HepG2 (cell line): ENCODE results near the gene TBC1D24. TPM values are rescaled to one million over a fixed set of nuclear protein-coding genes. Genes with fewer than 3 reads are reported as not detected.

ENCODE experiments used
- ATAC-seq: fragments of 200-7000 bp; cut with Tn5 transposase; 3 replicates; pipeline ENCODE4 v1.9.1; 2020; ENCODE audit warnings: mild to moderate bottlenecking, moderate library complexity
- BruUV-seq: library from RNA; stranded (reverse); fragments of 400-500 nt; replicated peaks from 2 replicates; lab custom pipeline; 2021; lab: Mats Ljungman, UMichigan
- CTCF ChIA-PET: fragments of 300-600 bp; formaldehyde crosslinking; extraction: SDS; loops from one replicate; lab custom pipeline; 2021; ENCODE audit warnings: low total read pairs, inconsistent platforms, low intra/inter-chr PET ratio; lab: Yijun Ruan, JAX
- POLR2A ChIA-PET: fragments of 350-600 bp; sonication (Branson Sonifier 250); formaldehyde crosslinking; loops from one replicate; lab custom pipeline; 2020; ENCODE audit warnings: antibody characterized with exemption, inconsistent platforms; lab: Yijun Ruan, JAX
- DNase-seq: peaks from one replicate; pipeline ENCODE4 v3.0.0-alpha.2; 2015; ENCODE audit warnings: low spot score
- FAIRE-seq: peaks from 3 replicates; lab custom pipeline; 2011; peaks lifted over from hg19 to GRCh38; lab: Jason Lieb, UNC
- H2AFZ ChIP-seq: one replicate; pipeline ENCODE4 v1.6.1; 2011; ENCODE audit warnings: low read length, inconsistent platforms
- H3K27ac ChIP-seq: fragments of 300-600 bp; 3 replicates; pipeline ENCODE4 v1.8.0; 2011; ENCODE audit warnings: mixed run types, mild to moderate bottlenecking, mixed read lengths, low read length, inconsistent platforms; ENCODE audit not compliant: insufficient read depth; ENCODE audit errors: extremely low read length
- H3K27me3 ChIP-seq, 2 experiments: fragments of 200-600 bp in 1 of 2; 2 replicates in 1 of 2; 3 replicates in 1 of 2; pipeline versions ENCODE4 v1.6.0 to v1.8.0; 2011; ENCODE audit warnings: low read length in 2 of 2, mild to moderate bottlenecking in 2 of 2, moderate library complexity in 2 of 2, inconsistent platforms in 1 of 2; ENCODE audit not compliant: insufficient read depth in 2 of 2, control insufficient read depth in 1 of 2
- H3K36me3 ChIP-seq, 2 experiments: fragments of 200-600 bp in 1 of 2; replicated peaks in 1 of 2; 2 replicates in 1 of 2; 3 replicates in 1 of 2; pipeline versions ENCODE4 v1.5.1 to v1.8.0; 2011; ENCODE audit warnings: low read length in 2 of 2, inconsistent platforms in 1 of 2; ENCODE audit not compliant: insufficient read depth in 2 of 2, control insufficient read depth in 1 of 2
- H3K4me1 ChIP-seq: 2 replicates; pipeline ENCODE4 v1.5.1; 2012; ENCODE audit warnings: low read length, inconsistent platforms; ENCODE audit not compliant: insufficient read depth
- H3K4me2 ChIP-seq: 2 replicates; pipeline ENCODE4 v1.6.0; 2011; ENCODE audit warnings: low read depth, low read length, inconsistent platforms
- H3K4me3 ChIP-seq, 3 experiments: fragments of 200-600 bp in 1 of 3; sonication (generic), shearing (Covaris generic) in 1 of 3; replicated peaks in 1 of 3; 2 replicates each; pipeline ENCODE4 v1.5.1; 2011 to 2016; ENCODE audit warnings: low read length in 3 of 3, inconsistent platforms in 2 of 3, low read depth in 2 of 3, mild to moderate bottlenecking in 2 of 3, control low read depth in 1 of 3, mixed read lengths in 1 of 3; ENCODE audit not compliant: insufficient read depth in 1 of 3
- H3K79me2 ChIP-seq: one replicate; pipeline ENCODE4 v1.6.1; 2011; ENCODE audit warnings: low read length, inconsistent platforms; ENCODE audit not compliant: insufficient read depth
- H3K9ac ChIP-seq: 2 replicates; pipeline ENCODE4 v1.6.0; 2011; ENCODE audit warnings: mild to moderate bottlenecking, low read depth, low read length, inconsistent platforms; ENCODE audit not compliant: insufficient read depth
- H3K9me3 ChIP-seq: 2 replicates; pipeline ENCODE4 v1.5.1; 2012; ENCODE audit warnings: mild to moderate bottlenecking, low read length
- H4K20me1 ChIP-seq: 2 replicates; pipeline ENCODE4 v1.6.0; 2011; ENCODE audit warnings: inconsistent platforms, mild to moderate bottlenecking, low read length, moderate library complexity; ENCODE audit not compliant: insufficient read depth
- BCL6 ChIP-seq: IDR thresholded peaks from 2 replicates; pipeline ENCODE4 v1.6.1; 2016; ENCODE audit warnings: missing genetic modification reagents, missing compliant biosample characterization
- CAMTA2 ChIP-seq: sonication (generic); formaldehyde crosslinking; IDR thresholded peaks from 2 replicates; pipeline ENCODE4 v1.4.0; 2020; ENCODE audit warnings: mild to moderate bottlenecking, missing genetic modification reagents, borderline replicate concordance
- EP300 ChIP-seq, 3 experiments: sonication (generic) in 1 of 3; formaldehyde crosslinking in 1 of 3; IDR thresholded peaks; 2 replicates each; pipeline versions ENCODE4 v1.5.1 to v1.6.1; 2011 to 2020; ENCODE audit warnings: low read depth in 2 of 3, low read length in 2 of 3, borderline replicate concordance in 1 of 3, improper control_type of control experiment in 1 of 3, mild to moderate bottlenecking in 1 of 3, missing genetic modification reagents in 1 of 3, moderate library complexity in 1 of 3
- EZH2 ChIP-seq: conservative IDR thresholded peaks from 2 replicates; pipeline ENCODE4 v1.6.1; 2012; ENCODE audit warnings: mild to moderate bottlenecking, low read depth, low read length, moderate library complexity
- FOXJ3 ChIP-seq: sonication (generic); formaldehyde crosslinking; IDR thresholded peaks from 2 replicates; pipeline ENCODE4 v1.4.0; 2020; ENCODE audit warnings: missing genetic modification reagents, mild to moderate bottlenecking, borderline replicate concordance
- KDM4B ChIP-seq: sonication (generic); formaldehyde crosslinking; IDR thresholded peaks from 2 replicates; pipeline ENCODE4 v1.4.0; 2020; ENCODE audit warnings: missing genetic modification reagents
- POLR2AphosphoS5 ChIP-seq: IDR thresholded peaks from 2 replicates; pipeline ENCODE4 v1.6.1; 2012; ENCODE audit warnings: low read depth, low read length
- RERE ChIP-seq: IDR thresholded peaks from 2 replicates; pipeline ENCODE4 v1.6.1; 2016; ENCODE audit warnings: low read depth, missing genetic modification reagents, missing compliant biosample characterization
- SNAPC2 ChIP-seq: sonication (generic); formaldehyde crosslinking; IDR thresholded peaks from 2 replicates; pipeline ENCODE4 v1.8.1; 2022; ENCODE audit warnings: mild to moderate bottlenecking, missing genetic modification reagents
- SP140L ChIP-seq: sonication (generic); formaldehyde crosslinking; IDR thresholded peaks from 2 replicates; pipeline ENCODE4 v1.4.0; 2020; ENCODE audit warnings: missing genetic modification reagents, borderline replicate concordance
- TBX2 ChIP-seq: sonication (generic); formaldehyde crosslinking; IDR thresholded peaks from 2 replicates; pipeline ENCODE4 v1.5.0; 2020; ENCODE audit warnings: missing genetic modification reagents, mild to moderate bottlenecking, borderline replicate concordance
- ZMAT5 ChIP-seq: sonication (generic); formaldehyde crosslinking; IDR thresholded peaks from 2 replicates; pipeline ENCODE4 v1.5.0; 2020; ENCODE audit warnings: mild to moderate bottlenecking, low read depth, missing genetic modification reagents, borderline replicate concordance
- ZNF414 ChIP-seq: sonication (generic); formaldehyde crosslinking; IDR thresholded peaks from 2 replicates; pipeline ENCODE4 v1.5.0; 2020; ENCODE audit warnings: missing genetic modification reagents
- WGBS: methylation state at CpG from one replicate; pipeline ENCODE4 v1.1.6; 2017; ENCODE audit warnings: low lambda C conversion rate; 5-methylcytosine and 5-hydroxymethylcytosine counted together
- in situ Hi-C: cut with HindIII; loops from 2 replicates; pipeline ENCODE4 v1.10.0; 2017; ENCODE audit warnings: low pct_unique_long_range_greater_than_20kb; ENCODE audit not compliant: extremely low pct_ligation_motif_present
- intact Hi-C: fragments of 100-400 bp; cut with micrococcal nuclease; formaldehyde crosslinking; loops from one replicate; pipeline ENCODE4 v1.10.0; 2022; ENCODE audit not compliant: unreplicated experiment
- polyA plus RNA-seq, 8 experiments: library from polyadenylated mRNA; depleted of rRNA in 3 of 8; stranded (reverse) in 7 of 8; unstranded in 1 of 8; fragments of >200 nt; fragmentation: Illumina TruSeq in 4 of 8; extraction: Trizol in 4 of 8; gene quantifications; 2 replicates each; pipeline versions ENCODE4 v1.2.1 to v1.2.3, GENCODE V29; 2011 to 2016; ENCODE audit warnings: low read depth in 4 of 8, missing spikeins in 1 of 8, mixed read lengths in 1 of 8; ENCODE audit not compliant: insufficient read depth in 1 of 8
- total RNA-seq, 5 experiments: library from RNA; depleted of rRNA; stranded (reverse); fragments of >200 nt; fragmentation: Illumina TruSeq; extraction: Trizol; gene quantifications; 2 replicates each; pipeline ENCODE4 v1.2.3, GENCODE V29; 2016; ENCODE audit warnings: low read depth in 1 of 5

TBC1D24 gene
- total and polyA plus RNA-seq, 2 of the 13 experiments (the other 11 are each of a cell fraction or from before 2014, with no cell fraction given), result 7.7 to 13.7 TPM

- no peak for FAIRE-seq
- WGBS, result 91% methylated on average over 14 of the region's 14 CpGs
Observed at GRCh38 chr16:2505695-2506094, 30.8 kb downstream of the TBC1D24 start.

More at GRCh38 chr16:2505695-2506094, 30.8 kb downstream of the TBC1D24 start:
- ChIA-PET CTCF (no interaction called here), POLR2A (no interaction called here)
- ATAC-seq (no peak), DNase-seq (no peak)
- Histone ChIP-seq H3K27ac (no peak overlapping the region), H3K9me3 (no peaks in the 10 kb centered on the region), H4K20me1 (no peaks in the 10 kb centered on the region), H3K4me1 (peaks cover 22% of the 10 kb centered on the region), H3K79me2 (no peaks in the 10 kb centered on the region), H3K4me3 (no peak overlapping the region), H3K36me3 (peaks cover 0 to 2% of the 10 kb centered on the region in 2 experiments; a peak in 1 of 5 replicates), H3K27me3 (no peaks in the 10 kb centered on the region), H3K9ac (no peak overlapping the region), H3K4me2 (no peak overlapping the region), H2AFZ (no peak overlapping the region)
- no TSS peak for BruUV-seq
- no peak for TF ChIP-seq SP140L
- no peak for TF ChIP-seq RERE
- no peak for TF ChIP-seq ZNF414 (CRISPR knock-in tag)
- TF ChIP-seq CAMTA2 (CRISPR knock-in tag), result no peak
- no peak for TF ChIP-seq EZH2
- TF ChIP-seq POLR2AphosphoS5, result no peak
- TF ChIP-seq TBX2, result no peak
- no peak for TF ChIP-seq KDM4B
- TF ChIP-seq EP300 (IDR thresholded peaks at IDR 0.05; ENCODE audit: low read depth in 2 of 2, low read length in 2 of 2), result no peak
- no peak for TF ChIP-seq EP300 (CRISPR knock-in tag; IDR thresholded peaks at IDR 0.05; ENCODE audit: borderline replicate concordance)
- TF ChIP-seq ZMAT5 (CRISPR knock-in tag), result no peak
- TF ChIP-seq SNAPC2, result no peak
- TF ChIP-seq BCL6 (CRISPR knock-in tag), result no peak
- TF ChIP-seq FOXJ3, result no peak
- intact Hi-C loops (loop anchor here (10.0 kb wide), 1 partner anchor 161 kb away; the partner anchor contains the start of gene ABCA3), in situ Hi-C loops (no loop called here)
